NCI-H2196 (cell line): ENCODE data around the gene MEF2C.

Experiments
- DNase-seq: peaks from one replicate; lab custom pipeline; 2025; ENCODE audit not compliant: unreplicated experiment; lab: John Stamatoyannopoulos, UW

Gene MEF2C

GRCh38 chr5:88889189-88890069, 6.4 kb upstream of the MEF2C start:
- DNase-seq = no peak

DNA sequence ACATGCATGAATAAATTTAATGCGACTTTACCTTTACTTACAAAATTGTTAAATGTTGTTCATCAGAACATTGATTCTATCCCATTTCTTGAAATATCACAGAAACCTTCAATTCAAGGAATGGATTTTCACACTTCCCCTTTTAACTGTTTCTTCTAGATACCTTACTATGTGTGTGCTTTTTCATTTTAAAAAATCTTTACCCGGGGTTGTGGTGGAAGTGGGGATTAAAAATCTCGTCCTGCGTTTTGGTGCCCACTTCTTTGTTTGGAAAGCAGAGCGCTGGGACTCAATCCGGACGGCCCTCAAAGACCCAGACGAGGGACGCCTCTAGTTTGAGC, 5.8 kb upstream of the MEF2C start:
- DNase-seq = no peak

DNA sequence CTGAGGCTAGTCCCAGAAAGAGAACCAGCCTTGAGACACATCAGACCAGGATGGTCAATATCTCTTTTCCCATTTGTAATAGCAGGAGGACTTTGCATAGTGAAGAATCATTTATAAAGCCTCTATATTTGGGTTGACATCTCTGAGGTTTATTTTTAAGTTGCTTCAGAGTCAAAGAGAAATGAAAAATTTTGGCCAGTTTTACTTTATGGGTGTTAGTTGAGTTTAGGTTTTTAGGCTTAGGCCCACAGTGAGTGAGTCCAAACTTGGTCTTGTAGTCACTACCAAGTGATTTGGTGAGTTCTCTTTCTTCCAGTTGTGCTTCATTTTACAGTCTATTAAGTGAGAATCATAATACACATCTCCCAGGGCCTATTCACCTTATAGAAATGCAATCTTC, 5.3 kb upstream of the MEF2C start:
- DNase-seq = no peak

- no peak for DNase-seq
Measured at GRCh38 chr5:88887342-88887741, 4.4 kb upstream of the MEF2C start.

DNA sequence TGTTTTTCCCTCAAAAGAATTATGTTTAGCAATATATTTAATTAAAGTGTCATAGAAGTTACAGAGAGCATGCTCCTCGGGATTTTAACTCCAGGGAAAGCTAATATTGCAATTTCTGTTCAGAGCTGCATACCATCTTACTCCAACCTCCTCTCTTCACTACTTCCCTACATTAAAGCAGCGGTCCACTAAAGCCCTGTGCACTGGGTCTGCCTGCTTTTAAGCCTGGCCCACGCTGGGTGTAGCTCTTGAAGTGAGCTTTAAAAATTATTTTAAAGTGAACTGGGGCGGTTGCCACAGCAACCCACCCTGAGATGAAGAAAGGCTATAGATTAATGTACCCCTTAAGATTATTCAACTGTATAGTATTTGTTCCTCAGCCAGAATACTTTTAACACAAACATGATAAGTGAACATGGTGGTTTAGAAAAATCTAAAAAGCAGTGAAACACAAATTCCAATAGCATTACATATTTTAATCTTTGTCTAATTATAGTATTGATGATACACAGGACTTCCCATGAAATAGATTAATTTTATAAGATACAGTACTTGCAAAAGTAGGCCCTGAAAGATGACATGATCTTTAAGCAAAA, 3.9 kb upstream of the MEF2C start:
- DNase-seq = no peak

- DNase-seq = no peak
Measured at GRCh38 chr5:88886252-88886651, 3.3 kb upstream of the MEF2C start.

- DNase-seq = no peak
Measured at GRCh38 chr5:88885002-88885401, 2.0 kb upstream of the MEF2C start.

- no peak for DNase-seq
Measured at GRCh38 chr5:88884608-88884877, 1.6 kb upstream of the MEF2C start.

- no peak for DNase-seq
Measured at GRCh38 chr5:88883836-88884607, 1.0 kb upstream of the MEF2C start.

- no peak for DNase-seq
Measured at GRCh38 chr5:88882276-88883038, 527 bp downstream of the MEF2C start.

GRCh38 chr5:88881571-88881971, 1.4 kb downstream of the MEF2C start:
- DNase-seq = no peak

DNA sequence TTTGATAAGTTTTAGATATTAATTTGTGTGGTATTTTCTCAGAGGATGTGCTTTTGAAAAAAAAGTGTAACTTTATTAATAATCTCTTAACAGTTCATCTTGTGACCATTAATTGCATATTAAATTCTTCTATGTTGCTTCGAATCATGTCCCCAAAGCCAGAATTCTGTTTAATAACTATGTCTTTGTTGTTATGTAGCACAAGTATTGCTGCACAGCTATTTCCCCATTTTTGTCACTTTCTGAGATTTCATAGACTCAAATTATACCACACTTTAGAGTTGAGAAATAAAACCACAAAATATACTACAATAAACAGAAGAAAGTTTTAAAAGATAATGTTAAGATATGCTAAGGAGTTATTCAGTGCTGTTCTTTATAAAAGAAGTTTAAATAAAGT, 2.8 kb downstream of the MEF2C start:
- DNase-seq = no peak

DNA sequence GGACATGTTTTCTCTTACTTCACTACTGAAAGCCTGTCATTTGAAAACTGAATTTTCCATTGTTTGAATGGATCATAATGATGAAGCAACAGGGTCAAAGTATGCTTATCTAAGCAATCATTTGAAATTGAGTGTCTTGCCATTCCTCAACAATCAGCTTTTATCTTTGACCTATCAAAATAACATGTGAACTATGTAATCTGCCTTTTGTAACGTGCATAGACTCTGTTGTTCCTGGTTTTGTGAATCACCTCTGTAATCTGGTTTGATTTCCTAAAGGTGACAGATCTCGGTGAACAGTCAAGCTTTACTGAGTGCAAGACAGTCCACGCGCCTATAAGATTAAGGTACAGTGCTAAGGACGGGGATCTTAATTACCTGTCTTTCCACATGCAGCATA, 3.3 kb downstream of the MEF2C start:
- no peak for DNase-seq

GRCh38 chr5:88878976-88879375, 4.0 kb downstream of the MEF2C start:
- DNase-seq = no peak

DNA sequence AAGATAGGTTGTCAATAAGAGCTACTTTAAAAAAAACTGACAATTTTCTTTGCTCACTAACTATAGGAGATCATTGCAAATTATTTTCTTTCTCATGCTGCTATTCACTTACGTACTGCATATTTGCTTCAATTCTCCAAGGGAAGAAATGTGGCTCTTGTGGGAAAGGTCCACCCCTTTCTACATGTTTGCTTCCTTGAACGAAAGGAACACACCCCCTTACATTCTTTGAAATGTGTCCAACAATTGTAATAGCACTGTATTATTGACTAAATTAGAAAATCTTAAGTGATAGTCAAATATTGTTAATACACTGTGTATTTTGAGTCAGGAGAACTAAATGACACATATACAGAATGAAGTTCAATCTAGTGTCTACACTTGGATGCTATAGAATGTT, 5.2 kb downstream of the MEF2C start:
- no peak for DNase-seq

GRCh38 chr5:88876714-88877113, 6.3 kb downstream of the MEF2C start:
- no peak for DNase-seq

DNA sequence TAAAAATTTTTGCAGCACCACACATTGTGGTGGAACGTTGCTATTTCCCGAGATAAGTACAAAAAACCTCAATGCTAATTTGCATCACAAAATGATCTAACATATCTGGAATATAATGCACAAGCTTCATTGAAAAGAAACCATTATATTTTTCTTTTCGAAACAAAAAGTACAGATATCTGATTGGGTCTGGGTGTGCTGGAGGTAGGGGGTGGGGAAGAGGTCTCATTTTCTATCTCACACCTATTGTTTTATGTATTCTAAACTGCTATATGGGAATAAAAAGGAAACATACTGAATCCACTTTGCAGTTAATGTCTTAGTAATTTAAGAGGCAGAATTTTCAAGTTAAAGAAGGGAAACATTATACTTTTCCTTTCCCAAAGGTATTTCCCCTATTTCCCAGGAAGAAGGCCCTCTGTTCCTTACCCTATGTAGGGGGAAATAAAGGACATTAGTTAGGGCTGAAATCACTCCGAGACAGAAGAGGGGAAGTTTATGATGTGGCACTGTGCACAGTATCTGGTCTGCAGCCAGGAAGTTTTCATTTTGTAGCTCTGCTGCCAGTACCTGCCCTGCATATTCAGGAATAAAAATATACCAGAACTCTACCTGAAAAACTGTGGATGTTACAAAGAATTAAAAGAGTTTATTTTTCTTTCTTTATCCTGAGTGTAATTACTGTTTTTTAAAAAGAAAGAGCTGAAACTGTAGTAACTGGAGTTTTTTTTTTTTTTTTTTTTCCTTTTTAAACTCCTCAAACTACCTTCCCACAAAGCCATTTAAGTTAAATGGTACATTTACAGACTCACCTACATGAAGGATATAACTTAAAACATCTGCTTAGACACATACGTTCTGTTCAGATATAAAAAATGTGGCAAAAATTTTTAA, 7.4 kb downstream of the MEF2C start:
- DNase-seq = no peak

DNA sequence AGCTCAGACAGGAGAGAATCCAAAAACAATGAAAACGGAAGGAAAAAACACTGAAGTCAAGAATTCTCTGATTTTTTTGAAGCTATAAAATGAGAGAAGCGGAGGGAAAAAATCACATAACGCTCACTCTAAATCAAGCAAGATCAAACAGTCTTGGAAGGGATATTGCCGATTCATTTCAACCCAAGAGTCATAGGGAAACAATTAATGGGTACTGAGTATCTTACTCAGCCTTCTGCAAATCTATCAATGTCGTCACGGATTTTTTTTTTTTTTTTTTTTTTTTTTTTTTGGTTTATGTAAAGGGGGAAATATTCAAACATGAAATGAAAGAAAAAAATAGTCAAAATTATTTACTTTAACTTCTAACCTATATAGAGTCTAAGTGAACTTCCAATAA, 9.5 kb downstream of the MEF2C start:
- no peak for DNase-seq

DNA sequence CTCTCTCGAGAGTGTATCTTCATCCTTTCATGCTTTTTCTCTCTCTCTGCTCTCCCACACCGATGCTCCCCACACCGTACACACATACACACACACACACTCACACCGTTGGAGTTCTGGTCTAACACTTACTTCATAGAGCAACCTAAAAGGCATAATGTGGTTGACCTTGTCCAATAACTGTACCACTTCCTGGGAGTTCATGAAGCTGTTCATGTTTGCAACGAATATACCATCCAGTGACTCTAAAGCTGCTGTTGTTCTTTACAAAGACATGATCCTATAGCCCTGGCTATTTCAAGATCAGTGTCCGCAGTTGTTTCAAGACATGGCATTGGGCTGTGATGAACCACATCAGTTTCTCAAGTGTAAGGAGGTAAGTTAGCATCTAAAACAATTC, 10.0 kb downstream of the MEF2C start:
- no peak for DNase-seq

DNA sequence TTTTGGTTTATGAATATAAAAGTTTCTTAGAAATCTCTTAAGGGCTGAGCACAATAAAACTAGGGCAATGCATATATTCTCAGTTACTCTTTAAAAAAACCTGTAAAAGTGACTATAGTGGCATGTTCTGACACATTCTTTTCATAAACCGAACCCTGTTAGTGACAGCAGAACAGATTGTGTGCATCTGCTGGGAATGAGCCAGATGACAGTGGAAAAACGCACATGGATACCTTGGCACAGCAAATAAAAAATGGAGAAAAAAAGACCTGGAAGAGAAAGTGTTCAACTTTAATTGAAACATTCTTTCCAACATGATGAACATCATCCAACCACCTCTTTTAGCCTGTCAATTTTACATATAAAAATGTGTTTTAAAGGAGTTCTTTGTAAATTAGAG, 12.7 kb downstream of the MEF2C start:
- no peak for DNase-seq
